Spleen (tissue), 11 donors: ENCODE results near the gene RECK. TPM values are rescaled to one million over a fixed set of nuclear protein-coding genes. Genes with fewer than 3 reads are reported as not detected.

Experiments
- DNase-seq: peaks from one replicate; pipeline ENCODE4 v3.0.0-alpha.2; 2020
- H3K27ac ChIP-seq, 8 donors: fragments of 200-600 bp; sonication (generic) in 7 of 8; 1 replicate in 4 of 8; 2 replicates in 4 of 8; pipeline versions ENCODE4 v1.5.0 to v1.8.0; 2016 to 2021; ENCODE audit warnings: inconsistent platforms in 4 of 8, mild to moderate bottlenecking in 4 of 8, moderate library complexity in 1 of 8
- H3K27me3 ChIP-seq, 7 donors: fragments of 200-600 bp; sonication (generic) in 6 of 7; replicated peaks in 1 of 7; 1 replicate in 4 of 7; 2 replicates in 3 of 7; pipeline versions ENCODE4 v1.5.0 to v1.8.0; 2016 to 2021; ENCODE audit warnings: inconsistent platforms in 3 of 7, mild to moderate bottlenecking in 1 of 7
- H3K36me3 ChIP-seq, 6 donors: fragments of 200-600 bp; sonication (generic) in 5 of 6; 1 replicate in 4 of 6; 2 replicates in 2 of 6; pipeline versions ENCODE4 v1.5.0 to v1.8.0; 2016 to 2021; ENCODE audit warnings: inconsistent platforms in 2 of 6
- H3K4me1 ChIP-seq, 6 donors: fragments of 200-600 bp; sonication (generic) in 5 of 6; 1 replicate in 3 of 6; 2 replicates in 3 of 6; pipeline versions ENCODE4 v1.5.0 to v1.8.0; 2016 to 2021; ENCODE audit warnings: inconsistent platforms in 3 of 6
- H3K4me3 ChIP-seq, 8 donors: fragments of 200-600 bp; sonication (generic) in 7 of 8; 1 replicate in 4 of 8; 2 replicates in 4 of 8; pipeline versions ENCODE4 v1.5.0 to v1.8.0; 2016 to 2021; ENCODE audit warnings: inconsistent platforms in 4 of 8, mild to moderate bottlenecking in 4 of 8, moderate library complexity in 2 of 8
- H3K9me3 ChIP-seq, 8 donors: fragments of 200-600 bp; sonication (generic) in 7 of 8; 1 replicate in 4 of 8; 2 replicates in 4 of 8; pipeline versions ENCODE4 v1.5.0 to v1.8.0; 2016 to 2021; ENCODE audit warnings: inconsistent platforms in 4 of 8
- CTCF ChIP-seq, 11 experiments: fragments of 200-600 bp in 7 of 11; fragments of 450-650 bp in 4 of 11; sonication (generic) in 4 of 11; IDR thresholded peaks in 8 of 11; conservative IDR thresholded peaks in 3 of 11; 1 replicate in 7 of 11; 2 replicates in 4 of 11; pipeline versions ENCODE4 v1.4.0 to v1.8.0; 2016 to 2021; ENCODE audit warnings: antibody characterized with exemption in 11 of 11, inconsistent platforms in 4 of 11, mild to moderate bottlenecking in 1 of 11
- POLR2A ChIP-seq, 3 donors: fragments of 450-650 bp; IDR thresholded peaks; one replicate each; pipeline ENCODE4 v1.5.1; 2017; ENCODE audit warnings: antibody characterized with exemption in 3 of 3, mild to moderate bottlenecking in 1 of 3
- POLR2AphosphoS5 ChIP-seq, 3 donors: sonication (generic); formaldehyde crosslinking; IDR thresholded peaks; one replicate each; pipeline ENCODE4 v1.5.1; 2017; ENCODE audit warnings: antibody characterized with exemption in 3 of 3
- WGBS, 5 donors: extraction: QIAGEN DNeasy Blood & Tissue Kit in 3 of 5; methylation state at CpG; one replicate each; pipeline versions ENCODE4 v1.1.5 to v1.1.7; 2013 to 2018; 5-methylcytosine and 5-hydroxymethylcytosine counted together
- intact Hi-C: fragments of 100-400 bp; cut with DNase I; formaldehyde crosslinking; loops from one replicate; pipeline ENCODE4 v1.15.0; 2023; ENCODE audit warnings: low total_unique reads
- polyA plus RNA-seq, 3 donors: library from polyadenylated mRNA; stranded (reverse); fragments of 200-250 nt; gene quantifications; one replicate each; pipeline ENCODE4 v1.2.1, GENCODE V29; 2013
- total RNA-seq, 7 donors: library from RNA; depleted of rRNA in 3 of 7; stranded (reverse); fragments of >200 nt in 3 of 7; fragmentation: NEBNext Ultra II Directional in 4 of 7; extraction: Animal tissue kit (Norgen Biotek cat#: 25700) in 4 of 7; gene quantifications; one replicate each; pipeline versions ENCODE4 v1.1.0 to v1.2.1, GENCODE V29; 2016 to 2021
- donor health status: healthy with polysubstance abuse.
- donor health status: DM: no; HTN: no; CAD: no; lungs with moderate emphysema.
- donor health status: DM: no; HTN: no; CAD: no.
- donor health status: Bipolar disorder and iron deficiency.
- donor health status: healthy.
- donor health status: DM: no; HTN: no; CAD: no.
- donor health status: DM: yes; HTN: yes; CAD: no.

RECK gene
- total and polyA plus RNA-seq, 10 donors: 2.7 to 16.0 (median 9.8) TPM

GRCh38 chr9:36031774-36032555, 4.7 kb upstream of the RECK start:
- H3K36me3 ChIP-seq: no peaks in the 10 kb centered on the region
- 80 to 88% (median 83%) methylated on average over 6 of the region's 6 CpGs for WGBS, 5 donors
- H3K4me1 ChIP-seq: peaks cover 0 to 22% (median 7%) of the 10 kb centered on the region in 6 donors
- H3K27ac ChIP-seq: no peak overlapping the region
- H3K9me3 ChIP-seq: no peaks in the 10 kb centered on the region
- intact Hi-C loops: no loop called here
- no peak for TF ChIP-seq POLR2A (IDR thresholded peaks at IDR 0.05)
- TF ChIP-seq CTCF (IDR thresholded peaks at IDR 0.05 in 8 of 11, conservative IDR thresholded peaks at IDR 0.05 in 3 of 11): no peak
- no peak for TF ChIP-seq POLR2AphosphoS5 (IDR thresholded peaks at IDR 0.05)
- no peak overlapping the region for H3K4me3 ChIP-seq
- peaks cover 0 to 5% (median 0%) of the 10 kb centered on the region in 7 donors for H3K27me3 ChIP-seq
- DNase-seq: no peak

DNA sequence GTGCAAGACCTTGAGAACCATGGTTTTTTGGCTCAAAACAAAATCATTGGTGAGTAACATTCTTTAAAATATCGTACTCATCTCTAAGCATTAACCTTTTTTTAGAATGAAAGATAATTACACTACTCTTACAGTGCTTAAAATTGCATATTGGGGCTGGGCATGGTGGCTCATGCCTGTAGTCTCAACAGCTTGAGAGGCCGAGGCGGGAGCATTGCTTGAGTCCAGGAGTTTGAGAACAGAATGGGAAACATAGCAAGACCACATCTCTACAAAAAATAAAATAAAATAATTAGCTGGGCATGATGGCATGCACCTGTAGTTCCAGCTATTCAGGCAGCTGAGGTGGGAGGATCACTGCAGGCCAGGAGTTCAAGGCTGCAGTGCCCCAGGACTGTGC, 2.9 kb upstream of the RECK start:
- TF ChIP-seq POLR2A (IDR thresholded peaks at IDR 0.05) (no peak), CTCF (IDR thresholded peaks at IDR 0.05 in 8 of 11, conservative IDR thresholded peaks at IDR 0.05 in 3 of 11) (no peak)

DNA sequence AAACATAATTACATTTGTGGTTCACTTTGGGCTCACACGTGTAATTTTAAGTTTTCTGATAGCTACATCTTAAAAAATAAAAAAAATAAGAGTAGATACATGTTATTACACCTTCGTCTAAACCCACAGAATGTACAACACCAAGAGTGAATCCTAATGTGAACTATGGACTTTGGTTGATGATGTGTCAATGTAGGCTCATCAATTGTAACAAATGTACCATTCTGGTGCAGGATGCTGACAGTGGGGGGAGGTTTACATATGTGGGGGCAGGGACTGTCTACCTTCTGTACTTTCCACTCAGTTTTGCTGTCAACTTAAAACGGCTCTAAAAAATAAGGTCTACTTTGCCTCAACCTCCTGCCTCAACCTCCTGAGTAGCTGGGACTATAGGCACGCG, 2.5 kb upstream of the RECK start:
- intact Hi-C loops: no loop called here
- Histone ChIP-seq H3K9me3 (no peaks in the 10 kb centered on the region), H3K27ac (no peak overlapping the region), H3K36me3 (no peaks in the 10 kb centered on the region), H3K4me3 (no peak overlapping the region), H3K4me1 (peaks cover 6 to 42% (median 20%) of the 10 kb centered on the region in 6 donors), H3K27me3 (peaks cover 0 to 5% (median 0%) of the 10 kb centered on the region in 7 donors)
- 70 to 94% (median 90%) methylated on average over 5 of the region's 5 CpGs for WGBS, 5 donors
- TF ChIP-seq CTCF (IDR thresholded peaks at IDR 0.05 in 8 of 11, conservative IDR thresholded peaks at IDR 0.05 in 3 of 11): no peak
- no peak for TF ChIP-seq POLR2A (IDR thresholded peaks at IDR 0.05)
- no peak for TF ChIP-seq POLR2AphosphoS5 (IDR thresholded peaks at IDR 0.05)
- DNase-seq: no peak

More for the DNA sequence above, 2.9 kb upstream of the RECK start:
- Histone ChIP-seq H3K36me3 (no peaks in the 10 kb centered on the region), H3K27ac (no peak overlapping the region), H3K4me1 (peaks cover 6 to 39% (median 18%) of the 10 kb centered on the region in 6 donors), H3K27me3 (peaks cover 0 to 5% (median 0%) of the 10 kb centered on the region in 7 donors), H3K4me3 (no peak overlapping the region), H3K9me3 (no peaks in the 10 kb centered on the region)
- no peak for DNase-seq
- intact Hi-C loops: no loop called here
- 90 to 96% (median 94%) methylated on average over 3 of the region's 3 CpGs for WGBS, 5 donors

GRCh38 chr9:36035006-36035405, 1.7 kb upstream of the RECK start:
- Histone ChIP-seq H3K4me1 (peaks cover 6 to 42% (median 20%) of the 10 kb centered on the region in 6 donors), H3K27me3 (peaks cover 0 to 5% (median 0%) of the 10 kb centered on the region in 7 donors), H3K27ac (no peak overlapping the region), H3K4me3 (no peak overlapping the region), H3K36me3 (no peaks in the 10 kb centered on the region), H3K9me3 (no peaks in the 10 kb centered on the region)
- no peak for DNase-seq
- WGBS, 5 donors: 94 to 100% (median 100%) methylated on average over 2 of the region's 2 CpGs
- intact Hi-C loops: no loop called here
- TF ChIP-seq POLR2AphosphoS5 (IDR thresholded peaks at IDR 0.05): no peak
- no peak for TF ChIP-seq CTCF (IDR thresholded peaks at IDR 0.05 in 8 of 11, conservative IDR thresholded peaks at IDR 0.05 in 3 of 11)
- no peak for TF ChIP-seq POLR2A (IDR thresholded peaks at IDR 0.05)
